CD4-positive, alpha-beta T cell treated with Interleukin-21 for 1 hour (primary cell): Measurements from ENCODE around the gene PAPPA.

Experiments
- DNase-seq: peaks from one replicate; pipeline ENCODE4 v3.0.0-alpha.2; 2020

The PAPPA gene

GRCh38 chr9:116434314-116434713 lies 280.7 kb downstream of the PAPPA start:
- no peak for DNase-seq

GRCh38 chr9:116435706-116436105 lies 282.1 kb downstream of the PAPPA start:
- DNase-seq: no peak

GRCh38 chr9:116436121-116436520 lies 282.5 kb downstream of the PAPPA start:
- DNase-seq: no peak

GRCh38 chr9:116437411-116438370 lies 284.1 kb downstream of the PAPPA start:
- DNase-seq: no peak

- no peak for DNase-seq
These were observed 288.9 kb downstream of the PAPPA start for GRCh38 chr9:116442528-116442927.

- no peak for DNase-seq
These were observed 294.3 kb downstream of the PAPPA start for GRCh38 chr9:116447934-116448333.

- no peak for DNase-seq
These were observed 294.8 kb downstream of the PAPPA start for GRCh38 chr9:116448431-116448830.

GRCh38 chr9:116449949-116450348 lies 296.4 kb downstream of the PAPPA start:
- DNase-seq: no peak

GRCh38 chr9:116450378-116451139 lies 297.0 kb downstream of the PAPPA start:
- DNase-seq: no peak

- no peak for DNase-seq
These were observed 298.0 kb downstream of the PAPPA start for GRCh38 chr9:116451500-116452115.
